WTC11 (cell line): ENCODE results near the gene SMIM20. TPM values are rescaled to one million over a fixed set of nuclear protein-coding genes. Genes with fewer than 3 reads are reported as not detected.

Experiments
- ATAC-seq: fragments of 200-7000 bp; cut with Tn5 transposase; 2 replicates; pipeline ENCODE4 v1.10.0; 2021; ENCODE audit warnings: mild to moderate bottlenecking, moderate library complexity
- CTCF ChIA-PET: fragments of 300-600 bp; sonication (Branson Sonifier 250); formaldehyde crosslinking; loops from one replicate; lab custom pipeline; 2021; ENCODE audit warnings: antibody characterized with exemption; lab: Charles Lee
- POLR2A ChIA-PET: fragments of 350-600 bp; sonication (Branson Sonifier 250); formaldehyde crosslinking; loops from one replicate; lab custom pipeline; 2021; ENCODE audit warnings: antibody characterized with exemption; lab: Charles Lee
- DNase-seq: peaks from one replicate; pipeline ENCODE4 v3.0.0; 2021; ENCODE audit warnings: low spot score
- H3K27ac Mint-ChIP-seq: 2 replicates; pipeline ENCODE4 v1.8.0; 2021; ENCODE audit warnings: mixed read lengths
- H3K27me3 Mint-ChIP-seq: 2 replicates; pipeline ENCODE4 v1.8.0; 2021; ENCODE audit warnings: low read depth, mild to moderate bottlenecking, moderate library complexity, mixed read lengths
- H3K36me3 Mint-ChIP-seq: 2 replicates; pipeline ENCODE4 v1.8.0; 2021; ENCODE audit warnings: mixed read lengths
- H3K4me1 Mint-ChIP-seq: 2 replicates; pipeline ENCODE4 v1.8.0; 2022; ENCODE audit warnings: mixed read lengths
- H3K4me3 Mint-ChIP-seq: 2 replicates; pipeline ENCODE4 v1.8.0; 2021; ENCODE audit warnings: mild to moderate bottlenecking, moderate library complexity, mixed read lengths
- H3K9me3 Mint-ChIP-seq: 2 replicates; pipeline ENCODE4 v1.8.0; 2021; ENCODE audit warnings: mixed read lengths
- CREB1 ChIP-seq: sonication (generic); formaldehyde crosslinking; IDR thresholded peaks from 2 replicates; pipeline ENCODE4 v1.8.0; 2023; ENCODE audit warnings: mild to moderate bottlenecking, missing genetic modification reagents
- EMX1 ChIP-seq: fragments of 250-450 bp; sonication (Bioruptor Pico); IDR thresholded peaks from 2 replicates; pipeline ENCODE4 v1.8.0; 2021; ENCODE audit warnings: mild to moderate bottlenecking
- FOXJ3 ChIP-seq: sonication (generic); formaldehyde crosslinking; IDR thresholded peaks from 2 replicates; pipeline ENCODE4 v1.9.0; 2021; ENCODE audit warnings: missing genetic modification reagents, mild to moderate bottlenecking, borderline replicate concordance
- GTF2I ChIP-seq: fragments of 250-450 bp; sonication (Bioruptor Pico); conservative IDR thresholded peaks from 2 replicates; pipeline ENCODE4 v1.4.0; 2021; ENCODE audit warnings: mild to moderate bottlenecking
- IRF1 ChIP-seq: sonication (generic); formaldehyde crosslinking; IDR thresholded peaks from 2 replicates; pipeline ENCODE4 v1.8.0; 2023; ENCODE audit warnings: missing genetic modification reagents
- NR2C2 ChIP-seq: sonication (generic); formaldehyde crosslinking; IDR thresholded peaks from 2 replicates; pipeline ENCODE4 v1.8.0; 2022; ENCODE audit warnings: mild to moderate bottlenecking, missing genetic modification reagents
- PREB ChIP-seq: sonication (generic); formaldehyde crosslinking; IDR thresholded peaks from 2 replicates; pipeline ENCODE4 v1.8.1; 2022; ENCODE audit warnings: mild to moderate bottlenecking, missing genetic modification reagents, moderate library complexity, borderline replicate concordance
- SMAD3 ChIP-seq: sonication (generic); formaldehyde crosslinking; IDR thresholded peaks from 2 replicates; pipeline ENCODE4 v1.8.0; 2022; ENCODE audit warnings: missing genetic modification reagents, mild to moderate bottlenecking, borderline replicate concordance
- SOX15 ChIP-seq: fragments of 250-450 bp; sonication (Bioruptor Pico); IDR thresholded peaks from 2 replicates; pipeline ENCODE4 v1.9.0; 2021; ENCODE audit warnings: mild to moderate bottlenecking
- TEAD1 ChIP-seq: sonication (generic); formaldehyde crosslinking; IDR thresholded peaks from 2 replicates; pipeline ENCODE4 v1.8.0; 2022; ENCODE audit warnings: mild to moderate bottlenecking, missing genetic modification reagents
- ZNF232 ChIP-seq: sonication (generic); formaldehyde crosslinking; IDR thresholded peaks from 2 replicates; pipeline ENCODE4 v1.8.0; 2022; ENCODE audit warnings: mild to moderate bottlenecking, missing genetic modification reagents
- ZNF425 ChIP-seq: fragments of 250-450 bp; sonication (Bioruptor Pico); conservative IDR thresholded peaks from 2 replicates; pipeline ENCODE4 v1.9.0; 2021; ENCODE audit warnings: mild to moderate bottlenecking
- total RNA-seq: library from RNA; stranded (reverse); gene quantifications from 3 replicates; pipeline ENCODE4 v1.2.3, GENCODE V29; 2021
- TF ChIP-seq, protein P1 (sequence below): sonication (generic); formaldehyde crosslinking; conservative IDR thresholded peaks from 2 replicates; pipeline ENCODE4 v1.8.1; 2022; ENCODE audit warnings: mild to moderate bottlenecking, missing genetic modification reagents
- TF ChIP-seq, protein P2 (sequence below): fragments of 250-450 bp; sonication (Bioruptor Pico); IDR thresholded peaks from 2 replicates; pipeline ENCODE4 v1.8.0; 2021; ENCODE audit warnings: mild to moderate bottlenecking
- TF ChIP-seq, protein P3 (sequence below): sonication (generic); formaldehyde crosslinking; IDR thresholded peaks from 2 replicates; pipeline ENCODE4 v1.8.1; 2023; ENCODE audit warnings: mild to moderate bottlenecking, missing genetic modification reagents, moderate library complexity
- TF ChIP-seq, protein P4 (sequence below): sonication (generic); formaldehyde crosslinking; IDR thresholded peaks from 2 replicates; pipeline ENCODE4 v1.8.1; 2022; ENCODE audit warnings: mild to moderate bottlenecking, moderate library complexity, missing genetic modification reagents
- TF ChIP-seq, protein P5 (sequence below): sonication (generic); formaldehyde crosslinking; IDR thresholded peaks from 2 replicates; pipeline ENCODE4 v1.8.0; 2022; ENCODE audit warnings: mild to moderate bottlenecking, missing genetic modification reagents
- TF ChIP-seq, protein P6 (sequence below): sonication (generic); formaldehyde crosslinking; IDR thresholded peaks from 2 replicates; pipeline ENCODE4 v1.8.1; 2022; ENCODE audit warnings: low read depth, missing genetic modification reagents, borderline replicate concordance
- TF ChIP-seq, protein P7 (sequence below): sonication (generic); formaldehyde crosslinking; IDR thresholded peaks from 2 replicates; pipeline ENCODE4 v1.8.0; 2022; ENCODE audit warnings: mild to moderate bottlenecking, missing genetic modification reagents

SMIM20 gene
- total RNA-seq, 1 experiment from 2014 or later = 39.4 TPM

DNA sequence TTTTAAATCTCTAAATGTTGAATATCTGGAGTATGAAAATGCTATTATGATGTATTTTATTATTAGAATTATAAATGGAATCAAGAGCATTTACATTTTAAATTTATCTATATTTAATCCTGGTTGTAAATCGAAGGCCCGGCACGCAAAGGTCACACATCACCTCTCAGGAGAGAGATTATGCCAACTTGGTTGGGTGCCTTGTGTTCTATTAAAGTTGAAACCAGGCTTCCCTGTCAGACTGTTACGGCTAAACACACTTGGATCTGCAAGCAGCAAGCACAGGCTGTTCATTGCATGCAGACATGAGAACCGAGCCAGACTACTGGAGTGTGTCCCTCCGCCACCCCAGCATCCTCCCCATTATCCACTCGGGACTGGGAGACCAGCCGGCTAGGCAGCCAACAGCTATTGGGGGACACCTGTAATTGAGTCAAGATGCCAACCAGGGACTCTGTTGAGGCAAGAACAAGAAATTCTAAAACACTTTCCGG is 34.9 kb upstream of the SMIM20 start (continued):
- no peak for TF ChIP-seq IRF1

GRCh38 chr4:25879587-25879986 is 34.4 kb upstream of the SMIM20 start:
- Mint-ChIP-seq H3K4me1 (no peaks in the 10 kb centered on the region; the same call in 1 of the 2 replicates), H3K4me3 (no peak overlapping the region), H3K27ac (no peak overlapping the region), H3K9me3 (peaks cover 4% of the 10 kb centered on the region; the same call in 1 of the 2 replicates), H3K27me3 (no peaks in the 10 kb centered on the region; the same call in 1 of the 2 replicates), H3K36me3 (no peaks in the 10 kb centered on the region)
- TF ChIP-seq, protein P1, sequence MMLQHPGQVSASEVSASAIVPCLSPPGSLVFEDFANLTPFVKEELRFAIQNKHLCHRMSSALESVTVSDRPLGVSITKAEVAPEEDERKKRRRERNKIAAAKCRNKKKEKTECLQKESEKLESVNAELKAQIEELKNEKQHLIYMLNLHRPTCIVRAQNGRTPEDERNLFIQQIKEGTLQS (CRISPR knock-in tag) = no peak
- TF ChIP-seq GTF2I = 0 out of 2 replicates have a peak, but pooled peaks have one; percentile 64
- DNase-seq (no peak), ATAC-seq (no peak)
- ChIA-PET POLR2A (no interaction called here), CTCF (no interaction called here)

- CTCF ChIA-PET = no interaction called here
- Mint-ChIP-seq H3K27ac (no peak overlapping the region), H3K4me1 (no peaks in the 10 kb centered on the region; the same call in 1 of the 2 replicates), H3K4me3 (no peak overlapping the region), H3K27me3 (no peaks in the 10 kb centered on the region; the same call in 1 of the 2 replicates), H3K36me3 (no peaks in the 10 kb centered on the region), H3K9me3 (peaks cover 4% of the 10 kb centered on the region; the same call in 1 of the 2 replicates)
- POLR2A ChIA-PET = no interaction called here
- ATAC-seq = no peak
- DNase-seq = no peak
- TF ChIP-seq, protein P2, sequence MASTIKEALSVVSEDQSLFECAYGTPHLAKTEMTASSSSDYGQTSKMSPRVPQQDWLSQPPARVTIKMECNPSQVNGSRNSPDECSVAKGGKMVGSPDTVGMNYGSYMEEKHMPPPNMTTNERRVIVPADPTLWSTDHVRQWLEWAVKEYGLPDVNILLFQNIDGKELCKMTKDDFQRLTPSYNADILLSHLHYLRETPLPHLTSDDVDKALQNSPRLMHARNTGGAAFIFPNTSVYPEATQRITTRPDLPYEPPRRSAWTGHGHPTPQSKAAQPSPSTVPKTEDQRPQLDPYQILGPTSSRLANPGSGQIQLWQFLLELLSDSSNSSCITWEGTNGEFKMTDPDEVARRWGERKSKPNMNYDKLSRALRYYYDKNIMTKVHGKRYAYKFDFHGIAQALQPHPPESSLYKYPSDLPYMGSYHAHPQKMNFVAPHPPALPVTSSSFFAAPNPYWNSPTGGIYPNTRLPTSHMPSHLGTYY (CRISPR knock-in tag) = no peak
- TF ChIP-seq EMX1 (no peak), SMAD3 (no peak), NR2C2 (CRISPR knock-in tag) (no peak), CREB1 (CRISPR knock-in tag) (no peak), TEAD1 (CRISPR knock-in tag) (no peak), PREB (no peak), ZNF425 (CRISPR knock-in tag) (no peak), FOXJ3 (CRISPR knock-in tag) (no peak), ZNF232 (no peak), SOX15 (no peak)
- TF ChIP-seq, protein P3, sequence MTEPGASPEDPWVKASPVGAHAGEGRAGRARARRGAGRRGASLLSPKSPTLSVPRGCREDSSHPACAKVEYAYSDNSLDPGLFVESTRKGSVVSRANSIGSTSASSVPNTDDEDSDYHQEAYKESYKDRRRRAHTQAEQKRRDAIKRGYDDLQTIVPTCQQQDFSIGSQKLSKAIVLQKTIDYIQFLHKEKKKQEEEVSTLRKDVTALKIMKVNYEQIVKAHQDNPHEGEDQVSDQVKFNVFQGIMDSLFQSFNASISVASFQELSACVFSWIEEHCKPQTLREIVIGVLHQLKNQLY (CRISPR knock-in tag) = no peak
- TF ChIP-seq, protein P4, sequence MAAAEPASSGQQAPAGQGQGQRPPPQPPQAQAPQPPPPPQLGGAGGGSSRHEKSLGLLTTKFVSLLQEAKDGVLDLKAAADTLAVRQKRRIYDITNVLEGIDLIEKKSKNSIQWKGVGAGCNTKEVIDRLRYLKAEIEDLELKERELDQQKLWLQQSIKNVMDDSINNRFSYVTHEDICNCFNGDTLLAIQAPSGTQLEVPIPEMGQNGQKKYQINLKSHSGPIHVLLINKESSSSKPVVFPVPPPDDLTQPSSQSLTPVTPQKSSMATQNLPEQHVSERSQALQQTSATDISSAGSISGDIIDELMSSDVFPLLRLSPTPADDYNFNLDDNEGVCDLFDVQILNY (CRISPR knock-in tag) = no peak
- TF ChIP-seq, protein P5, sequence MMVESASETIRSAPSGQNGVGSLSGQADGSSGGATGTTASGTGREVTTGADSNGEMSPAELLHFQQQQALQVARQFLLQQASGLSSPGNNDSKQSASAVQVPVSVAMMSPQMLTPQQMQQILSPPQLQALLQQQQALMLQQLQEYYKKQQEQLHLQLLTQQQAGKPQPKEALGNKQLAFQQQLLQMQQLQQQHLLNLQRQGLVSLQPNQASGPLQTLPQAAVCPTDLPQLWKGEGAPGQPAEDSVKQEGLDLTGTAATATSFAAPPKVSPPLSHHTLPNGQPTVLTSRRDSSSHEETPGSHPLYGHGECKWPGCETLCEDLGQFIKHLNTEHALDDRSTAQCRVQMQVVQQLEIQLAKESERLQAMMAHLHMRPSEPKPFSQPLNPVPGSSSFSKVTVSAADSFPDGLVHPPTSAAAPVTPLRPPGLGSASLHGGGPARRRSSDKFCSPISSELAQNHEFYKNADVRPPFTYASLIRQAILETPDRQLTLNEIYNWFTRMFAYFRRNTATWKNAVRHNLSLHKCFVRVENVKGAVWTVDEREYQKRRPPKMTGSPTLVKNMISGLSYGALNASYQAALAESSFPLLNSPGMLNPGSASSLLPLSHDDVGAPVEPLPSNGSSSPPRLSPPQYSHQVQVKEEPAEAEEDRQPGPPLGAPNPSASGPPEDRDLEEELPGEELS (CRISPR knock-in tag) = no peak
- TF ChIP-seq, protein P6, sequence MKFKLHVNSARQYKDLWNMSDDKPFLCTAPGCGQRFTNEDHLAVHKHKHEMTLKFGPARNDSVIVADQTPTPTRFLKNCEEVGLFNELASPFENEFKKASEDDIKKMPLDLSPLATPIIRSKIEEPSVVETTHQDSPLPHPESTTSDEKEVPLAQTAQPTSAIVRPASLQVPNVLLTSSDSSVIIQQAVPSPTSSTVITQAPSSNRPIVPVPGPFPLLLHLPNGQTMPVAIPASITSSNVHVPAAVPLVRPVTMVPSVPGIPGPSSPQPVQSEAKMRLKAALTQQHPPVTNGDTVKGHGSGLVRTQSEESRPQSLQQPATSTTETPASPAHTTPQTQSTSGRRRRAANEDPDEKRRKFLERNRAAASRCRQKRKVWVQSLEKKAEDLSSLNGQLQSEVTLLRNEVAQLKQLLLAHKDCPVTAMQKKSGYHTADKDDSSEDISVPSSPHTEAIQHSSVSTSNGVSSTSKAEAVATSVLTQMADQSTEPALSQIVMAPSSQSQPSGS (CRISPR knock-in tag) = no peak
- TF ChIP-seq, protein P7, sequence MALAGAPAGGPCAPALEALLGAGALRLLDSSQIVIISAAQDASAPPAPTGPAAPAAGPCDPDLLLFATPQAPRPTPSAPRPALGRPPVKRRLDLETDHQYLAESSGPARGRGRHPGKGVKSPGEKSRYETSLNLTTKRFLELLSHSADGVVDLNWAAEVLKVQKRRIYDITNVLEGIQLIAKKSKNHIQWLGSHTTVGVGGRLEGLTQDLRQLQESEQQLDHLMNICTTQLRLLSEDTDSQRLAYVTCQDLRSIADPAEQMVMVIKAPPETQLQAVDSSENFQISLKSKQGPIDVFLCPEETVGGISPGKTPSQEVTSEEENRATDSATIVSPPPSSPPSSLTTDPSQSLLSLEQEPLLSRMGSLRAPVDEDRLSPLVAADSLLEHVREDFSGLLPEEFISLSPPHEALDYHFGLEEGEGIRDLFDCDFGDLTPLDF (CRISPR knock-in tag) = no peak
Measured at GRCh38 chr4:25879991-25880651, 33.9 kb upstream of the SMIM20 start.
